Mammary epithelial cell (primary cell): ENCODE measurements around the gene ARHGEF28.

ENCODE experiments used
- CTCF ChIP-seq, 2 donors: IDR thresholded peaks in 1 of 2; conservative IDR thresholded peaks in 1 of 2; 2 replicates each; pipeline ENCODE4 v1.5.1; 2011 to 2012; ENCODE audit warnings: inconsistent platforms in 2 of 2, low read length in 2 of 2, mild to moderate bottlenecking in 2 of 2, control low read depth in 1 of 2, low read depth in 1 of 2; ENCODE audit not compliant: insufficient read depth in 1 of 2; ENCODE audit errors: extremely low read depth in 1 of 2
- EZH2 ChIP-seq: IDR thresholded peaks from 2 replicates; pipeline ENCODE4 v1.6.1; 2012; ENCODE audit warnings: low read length, inconsistent platforms, borderline replicate concordance

GRCh38 chr5:73857446-73857845, 231.4 kb downstream of the ARHGEF28 start:
- no peak for TF ChIP-seq CTCF (conservative IDR thresholded peaks at IDR 0.05 in 1 of 2, IDR thresholded peaks at IDR 0.05 in 1 of 2; ENCODE audit: extremely low read depth in 1 of 2, insufficient read depth in 1 of 2, low read depth in 1 of 2, low read length in 2 of 2)
- TF ChIP-seq EZH2 = no peak
